Measurements from ENCODE around the gene PRELID1. TPM values are rescaled to one million over a fixed set of nuclear protein-coding genes. Genes with fewer than 3 reads are reported as not detected.

The PRELID1 gene
- total RNA-seq, 2 experiments from 2014 or later = 232 to 249 TPM

GRCh38 chr5:177334781-177335700, 31.4 kb downstream of the PRELID1 start:
- peaks cover 99% of the 10 kb centered on the region for H3K36me3 ChIP-seq (ENCODE audit: insufficient read depth, low read length)
- peaks cover 3% of the 10 kb centered on the region for H3K4me1 ChIP-seq (ENCODE audit: insufficient read depth, low read length, poor library complexity, severe bottlenecking)
- H3K9me2 ChIP-seq (ENCODE audit: insufficient read depth, low read length) = no peaks in the 10 kb centered on the region
- intact Hi-C loops (cut with micrococcal nuclease; ENCODE audit: unreplicated experiment) = no loop called here
- DNase-seq (ENCODE audit: low spot score) = no peak
- no TSS peak for BruUV-seq (replicated peaks)
- no peak overlapping the region for H3K4me3 ChIP-seq (ENCODE audit: low read depth, low read length, poor library complexity, severe bottlenecking)
- TF ChIP-seq EZH2phosphoT487 (IDR thresholded peaks at IDR 0.05; ENCODE audit: borderline replicate concordance, low read depth, low read length) = no peak
- TF ChIP-seq CTCF (conservative IDR thresholded peaks at IDR 0.05; ENCODE audit: low read length) = no peak
- peaks cover 6% of the 10 kb centered on the region; the same call in 1 of the 2 replicates for H3K79me2 ChIP-seq (ENCODE audit: insufficient read depth, low read depth, low read length)
- no peak overlapping the region for H3K4me2 ChIP-seq (ENCODE audit: low read length)
- no peaks in the 10 kb centered on the region for H4K20me1 ChIP-seq (ENCODE audit: insufficient read depth, low read length)
- H2AFZ ChIP-seq (ENCODE audit: low read length) = no peak overlapping the region
- H3K27ac ChIP-seq (ENCODE audit: low read depth, low read length, poor library complexity, severe bottlenecking) = no peak overlapping the region
- no peaks in the 10 kb centered on the region for H3K9me3 ChIP-seq (ENCODE audit: low read length)
- CTCF ChIA-PET (ENCODE audit: unreplicated experiment) = no interaction called here
- POLR2A ChIA-PET = interaction anchor here (0.5 to 0.8 kb wide), 3 partner anchors 40 to 209 kb away, joined by 3 read pairs; no protein-coding TSS in a partner anchor

- peaks cover 3% of the 10 kb centered on the region for H3K4me1 ChIP-seq (ENCODE audit: insufficient read depth, low read length, poor library complexity, severe bottlenecking)
- ChIA-PET CTCF (ENCODE audit: unreplicated experiment) (interaction anchor here (1.3 kb wide), 1 partner anchor 21 kb away, joined by 3 read pairs; no protein-coding TSS in a partner anchor), POLR2A (interaction anchor here (0.5 kb wide), 1 partner anchor 252 kb away, joined by 3 read pairs; no protein-coding TSS in a partner anchor)
- no peaks in the 10 kb centered on the region for H3K9me2 ChIP-seq (ENCODE audit: insufficient read depth, low read length)
- intact Hi-C loops (cut with micrococcal nuclease; ENCODE audit: unreplicated experiment) = no loop called here
- no peak overlapping the region for H3K4me3 ChIP-seq (ENCODE audit: low read depth, low read length, poor library complexity, severe bottlenecking)
- peaks cover 8% of the 10 kb centered on the region; the same call in 1 of the 2 replicates for H3K79me2 ChIP-seq (ENCODE audit: insufficient read depth, low read depth, low read length)
- TF ChIP-seq CTCF (conservative IDR thresholded peaks at IDR 0.05; ENCODE audit: low read length) (no peak), EZH2phosphoT487 (IDR thresholded peaks at IDR 0.05; ENCODE audit: borderline replicate concordance, low read depth, low read length) (no peak)
- DNase-seq (ENCODE audit: low spot score) = no peak
- H3K9me3 ChIP-seq (ENCODE audit: low read length) = no peaks in the 10 kb centered on the region
- peaks cover 97% of the 10 kb centered on the region for H3K36me3 ChIP-seq (ENCODE audit: insufficient read depth, low read length)
- H3K4me2 ChIP-seq (ENCODE audit: low read length) = no peak overlapping the region
- no TSS peak for BruUV-seq (replicated peaks)
- no peak overlapping the region for H2AFZ ChIP-seq (ENCODE audit: low read length)
- no peak overlapping the region for H3K27ac ChIP-seq (ENCODE audit: low read depth, low read length, poor library complexity, severe bottlenecking)
- H4K20me1 ChIP-seq (ENCODE audit: insufficient read depth, low read length) = no peaks in the 10 kb centered on the region
Measured at GRCh38 chr5:177335701-177336065, 32.1 kb downstream of the PRELID1 start.

All from OCI-LY7 (cell line).